GM18868 (cell line): Measurements from ENCODE around the gene SPTA1.
"Not testable (repeated sequence)": the region's sequence is repeated elsewhere in the genome, so short reads cannot be mapped to it uniquely, and the experiment has no call there.

Source experiments
- ATAC-seq: cut with Tn5 transposase; IDR thresholded peaks from one replicate; pipeline ENCODE4 v1.9.1; 2021; ENCODE audit warnings: mild to moderate bottlenecking, moderate library complexity; ENCODE audit not compliant: unreplicated experiment

SPTA1 gene

GRCh38 chr1:158686111-158687009 is at the start of gene SPTA1:
Gene SPTA1, minus strand, starts transcription at chr1:158686715. Its CDS starts 198 bp downstream, at chr1:158686517.
- no peak for ATAC-seq

GRCh38 chr1:158735848-158736247 is 49.3 kb upstream of the SPTA1 start:
- no peak for ATAC-seq

- ATAC-seq: no peak
These were observed 46.0 kb upstream of the SPTA1 start for GRCh38 chr1:158732524-158732923.

- ATAC-seq: no peak
These were observed 45.2 kb upstream of the SPTA1 start for GRCh38 chr1:158731707-158732106.

- ATAC-seq: no peak
These were observed 43.9 kb upstream of the SPTA1 start for GRCh38 chr1:158730453-158730852.

GRCh38 chr1:158728510-158729225 is 42.2 kb upstream of the SPTA1 start:
- ATAC-seq: no peak

- ATAC-seq: no peak
These were observed 37.9 kb upstream of the SPTA1 start for GRCh38 chr1:158724442-158724841.

GRCh38 chr1:158720620-158721019 is 34.1 kb upstream of the SPTA1 start, which contains the start of gene OR6K3:
Gene OR6K3, minus strand, starts transcription at chr1:158720720. Its CDS starts 2,605 bp downstream, at chr1:158718115.
- ATAC-seq: no peak

GRCh38 chr1:158719664-158720063 is 33.1 kb upstream of the SPTA1 start:
- ATAC-seq: no peak

- ATAC-seq: no peak
These were observed 30.8 kb upstream of the SPTA1 start for GRCh38 chr1:158717344-158717743.

- peak; percentile 85 for ATAC-seq
These were observed 29.8 kb upstream of the SPTA1 start for GRCh38 chr1:158716335-158716734.

- no peak for ATAC-seq
These were observed 28.2 kb upstream of the SPTA1 start for GRCh38 chr1:158714754-158715153.

GRCh38 chr1:158711098-158711497 is 24.6 kb upstream of the SPTA1 start:
- no peak for ATAC-seq

- ATAC-seq: no peak
These were observed 19.6 kb upstream of the SPTA1 start for GRCh38 chr1:158706096-158706495.

- ATAC-seq: no peak
These were observed 14.0 kb upstream of the SPTA1 start, which contains the start of gene OR6K2 for GRCh38 chr1:158700552-158700951. Gene OR6K2, minus strand, starts transcription at chr1:158700652. Its CDS starts 0 bp downstream, at chr1:158700652.

GRCh38 chr1:158694596-158694995 is 8.1 kb upstream of the SPTA1 start:
- no peak for ATAC-seq

- no peak for ATAC-seq
These were observed 5.8 kb upstream of the SPTA1 start for GRCh38 chr1:158692356-158692755.

GRCh38 chr1:158691907-158692306 is 5.4 kb upstream of the SPTA1 start:
- ATAC-seq: no peak

GRCh38 chr1:158691149-158691548 is 4.6 kb upstream of the SPTA1 start:
- not testable (repeated sequence) for ATAC-seq

GRCh38 chr1:158689875-158690274 is 3.4 kb upstream of the SPTA1 start:
- no peak for ATAC-seq

GRCh38 chr1:158689110-158689509 is 2.6 kb upstream of the SPTA1 start:
- no peak for ATAC-seq

GRCh38 chr1:158688343-158688742 is 1.8 kb upstream of the SPTA1 start:
- ATAC-seq: not testable (repeated sequence)
